IPS-20b (cell line): Measurements from ENCODE around the gene TRIM46.

Experiments
- H3K27ac ChIP-seq: one replicate; pipeline ENCODE4 v1.5.1; 2013; ENCODE audit warnings: low read length
- H3K27me3 ChIP-seq: 2 replicates; pipeline ENCODE4 v1.6.1; 2013; ENCODE audit warnings: mild to moderate bottlenecking, low read length, inconsistent platforms; ENCODE audit not compliant: insufficient read depth
- H3K36me3 ChIP-seq: 2 replicates; pipeline ENCODE4 v1.6.1; 2013; ENCODE audit warnings: low read depth, mild to moderate bottlenecking, inconsistent platforms, low read length, moderate library complexity; ENCODE audit not compliant: insufficient read depth
- H3K4me1 ChIP-seq: 2 replicates; pipeline ENCODE4 v1.6.1; 2013; ENCODE audit warnings: mild to moderate bottlenecking, control low read depth, inconsistent platforms, low read length, moderate library complexity; ENCODE audit not compliant: insufficient read depth
- H3K4me3 ChIP-seq: 2 replicates; pipeline ENCODE4 v1.5.1; 2013; ENCODE audit warnings: mild to moderate bottlenecking, low read length, inconsistent platforms
- H3K9ac ChIP-seq: 2 replicates; pipeline ENCODE4 v1.6.1; 2013; ENCODE audit warnings: low read depth, mild to moderate bottlenecking, inconsistent platforms, low read length, moderate library complexity
- H3K9me3 ChIP-seq: 2 replicates; pipeline ENCODE4 v1.6.1; 2013; ENCODE audit warnings: mild to moderate bottlenecking, low read depth, low read length, inconsistent platforms; ENCODE audit not compliant: insufficient read depth

Gene TRIM46

GRCh38 chr1:155173478-155174323 lies at the start of gene TRIM46:
TRIM46 (plus strand) TSS chr1:155173849; CDS start chr1:155173967, 118 bp downstream.
- Histone ChIP-seq H3K4me3 (peak within 1 kb of the TSS; percentile 87), H3K9ac (peak within 1 kb of the TSS; percentile 96), H3K27ac (peak within 1 kb of the TSS; percentile 91), H3K9me3 (no peaks in the 10 kb centered on the region), H3K27me3 (no peaks in the 10 kb centered on the region), H3K36me3 (peaks cover 33% of the 10 kb centered on the region), H3K4me1 (peaks cover 7% of the 10 kb centered on the region; the same call in 1 of the 2 replicates)

- H3K9ac ChIP-seq = no peak overlapping the region
- no peaks in the 10 kb centered on the region for H3K36me3 ChIP-seq
Measured at GRCh38 chr1:155124503-155125463, 48.9 kb upstream of the TRIM46 start.

GRCh38 chr1:155125511-155125945 lies 48.1 kb upstream of the TRIM46 start:
- Histone ChIP-seq H3K9ac (no peak overlapping the region), H3K9me3 (no peaks in the 10 kb centered on the region), H3K4me1 (peaks cover 35% of the 10 kb centered on the region), H3K4me3 (peak overlapping the region; percentile 63; the same call in 1 of the 2 replicates), H3K36me3 (no peaks in the 10 kb centered on the region), H3K27ac (no peak overlapping the region), H3K27me3 (peaks cover 87% of the 10 kb centered on the region)

More at GRCh38 chr1:155124503-155125463, 48.9 kb upstream of the TRIM46 start:
- Histone ChIP-seq H3K4me1 (peaks cover 32% of the 10 kb centered on the region), H3K27ac (no peak overlapping the region), H3K4me3 (no peak overlapping the region), H3K27me3 (peaks cover 83% of the 10 kb centered on the region), H3K9me3 (no peaks in the 10 kb centered on the region)

- H3K4me3 ChIP-seq = peak overlapping the region; percentile 63; the same call in 1 of the 2 replicates
- H3K27ac ChIP-seq = no peak overlapping the region
- peaks cover 39% of the 10 kb centered on the region for H3K4me1 ChIP-seq
Measured at GRCh38 chr1:155125946-155126555, 47.6 kb upstream of the TRIM46 start.

GRCh38 chr1:155126556-155127104 lies 47.0 kb upstream of the TRIM46 start:
- Histone ChIP-seq H3K4me3 (peak overlapping the region; percentile 63), H3K4me1 (peaks cover 39% of the 10 kb centered on the region), H3K9ac (no peak overlapping the region), H3K9me3 (no peaks in the 10 kb centered on the region), H3K36me3 (peaks cover 2% of the 10 kb centered on the region), H3K27ac (no peak overlapping the region), H3K27me3 (peaks cover 95% of the 10 kb centered on the region)

More at GRCh38 chr1:155125946-155126555, 47.6 kb upstream of the TRIM46 start:
- H3K9me3 ChIP-seq = no peaks in the 10 kb centered on the region
- peaks cover 89% of the 10 kb centered on the region for H3K27me3 ChIP-seq
- no peaks in the 10 kb centered on the region; the same call in 1 of the 2 replicates for H3K36me3 ChIP-seq
- H3K9ac ChIP-seq = no peak overlapping the region

- no peaks in the 10 kb centered on the region for H3K9me3 ChIP-seq
- no peak within 1 kb of the TSS for H3K27ac ChIP-seq
- H3K4me1 ChIP-seq = peaks cover 39% of the 10 kb centered on the region
- peaks cover 6% of the 10 kb centered on the region for H3K36me3 ChIP-seq
- H3K9ac ChIP-seq = peak within 1 kb of the TSS; percentile 36; the same call in 1 of the 2 replicates
- peaks cover 93% of the 10 kb centered on the region for H3K27me3 ChIP-seq
- peak within 1 kb of the TSS; percentile 63 for H3K4me3 ChIP-seq
Measured at GRCh38 chr1:155127105-155127966, 46.3 kb upstream of the TRIM46 start, which contains the start of gene EFNA1. EFNA1 (plus strand) TSS chr1:155127876; CDS start chr1:155127978, 102 bp downstream.

- Histone ChIP-seq H3K27ac (no peak overlapping the region), H3K36me3 (peaks cover 6% of the 10 kb centered on the region), H3K9ac (no peak overlapping the region), H3K27me3 (peaks cover 84% of the 10 kb centered on the region), H3K4me3 (peak overlapping the region; percentile 63), H3K9me3 (no peaks in the 10 kb centered on the region), H3K4me1 (peaks cover 39% of the 10 kb centered on the region)
Measured at GRCh38 chr1:155127967-155128754, 45.5 kb upstream of the TRIM46 start.

GRCh38 chr1:155128755-155129473 lies 44.7 kb upstream of the TRIM46 start:
- Histone ChIP-seq H3K27ac (no peak overlapping the region), H3K36me3 (peaks cover 6% of the 10 kb centered on the region), H3K27me3 (peaks cover 79% of the 10 kb centered on the region), H3K9ac (peak overlapping the region; percentile 36; the same call in 1 of the 2 replicates), H3K4me1 (peaks cover 39% of the 10 kb centered on the region), H3K9me3 (no peaks in the 10 kb centered on the region), H3K4me3 (peak overlapping the region; percentile 63)

- Histone ChIP-seq H3K9ac (peak overlapping the region; percentile 58; the same call in 1 of the 2 replicates), H3K27ac (no peak overlapping the region), H3K36me3 (peaks cover 6% of the 10 kb centered on the region), H3K4me3 (peak overlapping the region; percentile 63; the same call in 1 of the 2 replicates), H3K4me1 (peaks cover 30% of the 10 kb centered on the region), H3K9me3 (no peaks in the 10 kb centered on the region), H3K27me3 (peaks cover 63% of the 10 kb centered on the region)
Measured at GRCh38 chr1:155130272-155131006, 43.2 kb upstream of the TRIM46 start.
